Gastroesophageal sphincter (tissue), 4 donors: Measurements from ENCODE around the gene TEDC1. TPM values are rescaled to one million over a fixed set of nuclear protein-coding genes. Genes with fewer than 3 reads are reported as not detected.

Source experiments
- ATAC-seq: fragments of 150-250 bp; one replicate; pipeline ENCODE4 v1.9.1; 2016; ENCODE audit warnings: mild to moderate bottlenecking, moderate library complexity
- H3K27ac ChIP-seq, 4 donors: fragments of 200-600 bp; sonication (generic) in 3 of 4; 1 replicate in 3 of 4; 2 replicates in 1 of 4; pipeline ENCODE4 v1.5.1; 2016 to 2019
- H3K27me3 ChIP-seq: fragments of 200-600 bp; sonication (generic); one replicate; pipeline ENCODE4 v1.5.1; 2019
- H3K36me3 ChIP-seq, 2 donors: fragments of 200-600 bp; sonication (generic); one replicate each; pipeline ENCODE4 v1.5.1; 2019; ENCODE audit warnings: control low read depth in 1 of 2
- H3K4me1 ChIP-seq, 3 donors: fragments of 200-600 bp; sonication (generic); 1 replicate in 2 of 3; 2 replicates in 1 of 3; pipeline ENCODE4 v1.5.1; 2016 to 2019; ENCODE audit warnings: control low read depth in 2 of 3
- H3K4me3 ChIP-seq, 2 donors: fragments of 200-600 bp; sonication (generic); one replicate each; pipeline ENCODE4 v1.5.1; 2019; ENCODE audit warnings: mild to moderate bottlenecking in 1 of 2, moderate library complexity in 1 of 2
- H3K9me3 ChIP-seq, 3 donors: fragments of 200-600 bp; sonication (generic); one replicate each; pipeline ENCODE4 v1.5.1; 2017 to 2019; ENCODE audit warnings: control low read depth in 2 of 3
- EP300 ChIP-seq: sonication (generic); formaldehyde crosslinking; IDR thresholded peaks from one replicate; pipeline ENCODE4 v1.6.1; 2017; ENCODE audit warnings: antibody characterized with exemption, mild to moderate bottlenecking
- POLR2A ChIP-seq, 2 donors: fragments of 450-650 bp; IDR thresholded peaks; one replicate each; pipeline ENCODE4 v1.6.1; 2017; ENCODE audit warnings: antibody characterized with exemption in 2 of 2, mild to moderate bottlenecking in 2 of 2, moderate library complexity in 1 of 2
- POLR2AphosphoS5 ChIP-seq: sonication (generic); formaldehyde crosslinking; IDR thresholded peaks from one replicate; pipeline ENCODE4 v1.6.1; 2017; ENCODE audit warnings: antibody characterized with exemption
- WGBS, 2 donors: methylation state at CpG; one replicate each; pipeline ENCODE4 v1.1.5; 2018; ENCODE audit warnings: low coverage in 1 of 2; 5-methylcytosine and 5-hydroxymethylcytosine counted together
- total RNA-seq, 4 donors: library from RNA; depleted of rRNA; stranded (reverse); fragments of >200 nt; gene quantifications; one replicate each; pipeline ENCODE4 v1.1.0, GENCODE V29; 2016
- TF ChIP-seq, protein P1 (sequence below), 4 experiments: fragments of 200-600 bp in 2 of 4; fragments of 450-650 bp in 2 of 4; sonication (generic) in 1 of 4; IDR thresholded peaks; one replicate each; pipeline ENCODE4 v1.5.1; 2017 to 2019; ENCODE audit warnings: antibody characterized with exemption in 4 of 4, mild to moderate bottlenecking in 2 of 4, moderate library complexity in 2 of 4

The TEDC1 gene, protein sequence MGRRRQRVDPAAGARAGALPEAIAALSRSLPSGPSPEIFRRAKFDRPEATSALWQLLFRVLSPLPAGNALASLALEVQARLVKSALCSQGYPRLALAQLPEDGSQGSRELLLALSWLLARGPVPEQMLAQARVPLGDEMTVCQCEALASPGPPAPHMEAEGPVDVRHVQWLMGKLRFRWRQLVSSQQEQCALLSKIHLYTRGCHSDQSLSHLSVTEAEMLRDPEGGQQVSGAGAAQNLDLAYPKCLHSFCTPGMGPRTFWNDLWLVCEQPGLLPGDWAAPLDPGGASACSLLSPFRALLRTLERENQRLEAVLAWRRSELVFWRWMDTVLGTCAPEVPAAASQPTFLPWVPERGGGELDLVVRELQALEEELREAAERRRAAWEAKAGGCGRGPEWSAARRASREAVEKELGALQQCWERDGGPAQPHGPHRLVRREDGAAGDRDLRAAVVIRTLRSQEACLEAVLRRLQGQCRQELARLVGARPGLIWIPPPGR
- total RNA-seq = 1 to 10 TPM; 4.6 to 7.9 (median 5.4) TPM

DNA sequence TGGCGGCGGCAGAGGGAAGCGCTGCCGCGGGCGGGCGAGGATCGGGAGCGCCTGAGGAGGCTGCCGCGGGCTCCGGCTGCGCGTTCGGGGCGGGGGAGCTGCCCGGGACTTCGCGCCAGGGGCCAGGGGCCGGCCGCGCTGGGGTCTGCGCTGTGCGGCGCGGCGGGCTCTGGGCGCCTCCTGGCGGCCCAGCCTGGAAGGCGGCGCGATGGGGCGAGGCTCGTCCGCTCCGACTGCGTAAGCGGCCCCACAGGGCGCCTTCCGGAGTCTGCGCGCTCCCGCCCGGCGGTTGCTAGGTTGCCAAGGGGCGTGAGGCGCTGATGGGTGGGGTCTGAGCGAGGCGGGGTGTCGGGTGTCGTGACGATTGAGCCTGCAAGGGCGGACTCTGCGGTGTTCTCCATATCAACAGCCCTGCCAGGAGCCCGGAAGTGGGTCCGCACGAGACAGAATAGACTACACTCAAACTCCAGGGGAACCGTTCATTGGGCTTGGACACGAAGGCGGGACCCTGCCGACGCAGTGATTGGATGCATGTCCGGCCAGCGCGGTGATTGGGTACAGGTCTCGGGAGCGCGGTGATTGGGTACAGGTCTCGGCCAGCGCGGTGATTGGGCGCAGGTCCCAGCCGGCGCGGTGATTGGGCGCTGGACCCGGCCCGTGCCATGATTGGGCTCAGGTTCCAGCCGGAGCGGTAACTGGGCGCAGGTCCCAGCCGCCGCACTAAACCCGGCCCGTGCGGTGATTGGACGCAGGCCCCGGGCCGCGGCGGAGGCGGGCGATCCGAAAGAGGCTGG lies at the start of gene TEDC1:
TEDC1 (plus strand) TSS at position 675 of the 794 bp plus-strand sequence. CDS start 130 bp downstream, outside the sequence.
- peaks cover 0 to 12% of the 10 kb centered on the region in 2 donors for H3K36me3 ChIP-seq
- TF ChIP-seq POLR2AphosphoS5 (peak; percentile 46), POLR2A (IDR thresholded peaks at IDR 0.05) (peak; percentile 62 to 68), EP300 (no peak)
- TF ChIP-seq, protein P1, sequence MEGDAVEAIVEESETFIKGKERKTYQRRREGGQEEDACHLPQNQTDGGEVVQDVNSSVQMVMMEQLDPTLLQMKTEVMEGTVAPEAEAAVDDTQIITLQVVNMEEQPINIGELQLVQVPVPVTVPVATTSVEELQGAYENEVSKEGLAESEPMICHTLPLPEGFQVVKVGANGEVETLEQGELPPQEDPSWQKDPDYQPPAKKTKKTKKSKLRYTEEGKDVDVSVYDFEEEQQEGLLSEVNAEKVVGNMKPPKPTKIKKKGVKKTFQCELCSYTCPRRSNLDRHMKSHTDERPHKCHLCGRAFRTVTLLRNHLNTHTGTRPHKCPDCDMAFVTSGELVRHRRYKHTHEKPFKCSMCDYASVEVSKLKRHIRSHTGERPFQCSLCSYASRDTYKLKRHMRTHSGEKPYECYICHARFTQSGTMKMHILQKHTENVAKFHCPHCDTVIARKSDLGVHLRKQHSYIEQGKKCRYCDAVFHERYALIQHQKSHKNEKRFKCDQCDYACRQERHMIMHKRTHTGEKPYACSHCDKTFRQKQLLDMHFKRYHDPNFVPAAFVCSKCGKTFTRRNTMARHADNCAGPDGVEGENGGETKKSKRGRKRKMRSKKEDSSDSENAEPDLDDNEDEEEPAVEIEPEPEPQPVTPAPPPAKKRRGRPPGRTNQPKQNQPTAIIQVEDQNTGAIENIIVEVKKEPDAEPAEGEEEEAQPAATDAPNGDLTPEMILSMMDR (IDR thresholded peaks at IDR 0.05) = peak in 3 of 4 experiments; percentile 82 to 99 (median 98)
- H3K27me3 ChIP-seq = no peaks in the 10 kb centered on the region
- peak within 1 kb of the TSS; percentile 85 to 97 (median 94) for H3K27ac ChIP-seq
- H3K9me3 ChIP-seq = no peaks in the 10 kb centered on the region
- peak within 1 kb of the TSS; percentile 51 to 69 for H3K4me3 ChIP-seq
- H3K4me1 ChIP-seq = peaks cover 0 to 67% (median 40%) of the 10 kb centered on the region in 3 donors
- WGBS, 2 donors = no CpG with 5 or more reads among the region's 94 CpGs
- ATAC-seq = peak; percentile 90

DNA sequence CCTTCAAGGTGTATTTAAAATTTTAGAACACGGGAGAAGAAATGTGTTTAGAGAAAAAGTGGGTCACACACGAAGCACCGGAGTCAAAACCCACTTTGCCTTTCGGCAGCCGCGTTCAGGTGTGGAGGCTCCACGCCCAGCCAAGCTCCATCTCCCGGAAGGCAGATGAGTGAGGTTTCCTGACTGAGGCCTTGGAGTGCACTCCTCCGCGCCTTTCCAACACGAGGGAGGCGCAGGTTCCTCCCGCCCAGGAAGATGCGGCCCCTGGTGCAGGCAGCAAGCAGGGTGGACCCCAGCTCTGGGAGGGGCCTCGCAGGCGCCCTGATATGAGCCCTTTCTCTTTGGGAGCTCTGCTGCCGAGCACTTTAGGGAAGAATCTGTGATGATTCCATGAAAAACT lies 48.9 kb upstream of the TEDC1 start:
- no peak for ATAC-seq
- 65 to 93% methylated on average over 6 to 11 of the region's 17 CpGs for WGBS, 2 donors
- peaks cover 0 to 71% of the 10 kb centered on the region in 2 donors for H3K36me3 ChIP-seq

DNA sequence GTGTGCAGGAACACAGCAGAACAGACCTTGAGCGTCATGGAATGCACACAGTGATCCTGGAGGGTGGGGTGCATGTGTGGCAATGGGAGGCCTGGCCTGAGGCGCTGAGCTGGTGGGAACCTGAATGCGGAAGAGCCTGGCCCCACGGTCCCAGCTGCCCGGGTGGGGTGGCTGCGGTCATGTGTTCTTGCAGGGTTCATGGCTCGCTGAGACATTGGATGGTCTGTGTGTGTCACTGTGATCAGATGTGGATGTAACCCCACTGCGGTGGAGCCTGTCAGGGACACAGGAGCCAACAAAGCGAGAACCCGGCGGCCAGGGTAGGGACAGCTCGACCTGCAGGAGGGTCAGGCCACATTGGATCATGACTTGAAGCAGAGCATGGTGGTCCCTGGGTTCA lies 48.2 kb upstream of the TEDC1 start:
- H3K36me3 ChIP-seq = peaks cover 0 to 73% of the 10 kb centered on the region in 2 donors
- no peaks in the 10 kb centered on the region for H3K27me3 ChIP-seq
- peak; percentile 4 for ATAC-seq
- 80% methylated on average over 1 of the region's 12 CpGs; no CpG with 5 or more reads in 1 of the 2 donors for WGBS, 2 donors
- TF ChIP-seq POLR2A (IDR thresholded peaks at IDR 0.05) (no peak), EP300 (no peak), POLR2AphosphoS5 (no peak)
- TF ChIP-seq, protein P1 (IDR thresholded peaks at IDR 0.05) = no peak
- no peak overlapping the region for H3K27ac ChIP-seq
- H3K4me3 ChIP-seq = no peak overlapping the region
- no peaks in the 10 kb centered on the region for H3K9me3 ChIP-seq
- peaks cover 0 to 30% (median 0%) of the 10 kb centered on the region in 3 donors for H3K4me1 ChIP-seq

More for the DNA sequence above, 48.9 kb upstream of the TEDC1 start:
- H3K27me3 ChIP-seq = no peaks in the 10 kb centered on the region
- no peaks in the 10 kb centered on the region for H3K9me3 ChIP-seq
- no peak overlapping the region for H3K27ac ChIP-seq
- H3K4me1 ChIP-seq = peaks cover 0 to 34% (median 0%) of the 10 kb centered on the region in 3 donors
- no peak for TF ChIP-seq POLR2A (IDR thresholded peaks at IDR 0.05)
- TF ChIP-seq, protein P1 (IDR thresholded peaks at IDR 0.05) = no peak
- no peak for TF ChIP-seq POLR2AphosphoS5
- no peak overlapping the region for H3K4me3 ChIP-seq

DNA sequence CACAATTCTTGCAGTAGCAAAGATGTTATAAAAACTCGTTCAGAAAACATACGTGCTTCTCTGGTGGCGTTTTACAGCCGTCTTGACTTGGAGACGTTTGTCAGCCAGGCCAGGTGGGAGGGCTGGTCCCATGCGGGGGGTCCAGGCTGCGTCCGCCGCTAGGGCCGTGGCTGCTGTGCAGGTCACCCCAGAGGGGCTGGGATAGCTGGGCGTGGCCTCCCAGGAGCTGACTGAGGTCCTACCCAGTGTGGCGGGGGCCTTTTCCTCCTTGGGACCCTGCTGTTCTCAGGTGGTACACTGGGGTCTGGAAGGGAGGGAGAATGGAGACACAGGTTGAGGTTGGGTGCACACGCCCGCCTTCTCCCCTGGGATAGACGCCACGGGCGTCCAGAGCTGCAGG lies 46.2 kb upstream of the TEDC1 start:
- TF ChIP-seq POLR2AphosphoS5 = no peak
- TF ChIP-seq EP300 = no peak
- TF ChIP-seq, protein P1 (IDR thresholded peaks at IDR 0.05) = no peak
- no peak for TF ChIP-seq POLR2A (IDR thresholded peaks at IDR 0.05)
- Histone ChIP-seq H3K27me3 (no peaks in the 10 kb centered on the region), H3K36me3 (peaks cover 0 to 62% of the 10 kb centered on the region in 2 donors), H3K9me3 (no peaks in the 10 kb centered on the region), H3K4me3 (no peak overlapping the region), H3K27ac (no peak overlapping the region), H3K4me1 (peaks cover 0 to 30% (median 11%) of the 10 kb centered on the region in 3 donors)
- no peak for ATAC-seq
- 85 to 100% methylated on average over 1 to 5 of the region's 17 CpGs for WGBS, 2 donors
